AG04450 (cell line): Measurements from ENCODE around the gene PPP1R1B. TPM values are rescaled to one million over a fixed set of nuclear protein-coding genes. Genes with fewer than 3 reads are reported as not detected.
"Not testable (repeated sequence)": the region's sequence is repeated elsewhere in the genome, so short reads cannot be mapped to it uniquely, and the experiment has no call there.

ENCODE experiments used
- CTCF ChIA-PET: fragments of 300-600, 350-600 bp; formaldehyde crosslinking; extraction: SDS; loops from one replicate; lab custom pipeline; 2022; ENCODE audit warnings: antibody characterized with exemption, inconsistent platforms; lab: Charles Lee
- POLR2A ChIA-PET: fragments of 350-600 bp; formaldehyde crosslinking; extraction: SDS; loops from one replicate; lab custom pipeline; 2021; ENCODE audit warnings: antibody characterized with exemption, inconsistent platforms; lab: Yijun Ruan, JAX
- DNase-seq: peaks from one replicate; pipeline ENCODE4 v3.0.0-alpha.2; 2011; ENCODE audit warnings: low read depth, low spot score
- H3K27ac ChIP-seq: one replicate; pipeline ENCODE4 v1.5.1; 2012; ENCODE audit warnings: low read depth, low read length, control low read depth
- H3K27me3 ChIP-seq: one replicate; pipeline ENCODE4 v1.6.0; 2012; ENCODE audit warnings: low read length; ENCODE audit not compliant: control insufficient read depth, insufficient read depth
- H3K4me3 ChIP-seq: 2 replicates; pipeline ENCODE4 v1.5.1; 2011; ENCODE audit warnings: mild to moderate bottlenecking, low read depth, low read length, control low read depth
- H3K9me3 ChIP-seq: 2 replicates; pipeline ENCODE4 v1.5.1; 2012; ENCODE audit warnings: low read length; ENCODE audit not compliant: control insufficient read depth, insufficient read depth
- polyA plus RNA-seq: library from polyadenylated mRNA; depleted of rRNA; stranded (reverse); fragments of >200 nt; gene quantifications from 2 replicates; pipeline ENCODE4 v1.2.3, GENCODE V29; 2011
- TF ChIP-seq, protein P1 (sequence below): IDR thresholded peaks from 2 replicates; pipeline ENCODE4 v1.5.1; 2011; ENCODE audit warnings: low read depth, low read length, control low read depth, inconsistent platforms

The PPP1R1B gene
- polyA plus RNA-seq, 1 experiment, result not detected

DNA sequence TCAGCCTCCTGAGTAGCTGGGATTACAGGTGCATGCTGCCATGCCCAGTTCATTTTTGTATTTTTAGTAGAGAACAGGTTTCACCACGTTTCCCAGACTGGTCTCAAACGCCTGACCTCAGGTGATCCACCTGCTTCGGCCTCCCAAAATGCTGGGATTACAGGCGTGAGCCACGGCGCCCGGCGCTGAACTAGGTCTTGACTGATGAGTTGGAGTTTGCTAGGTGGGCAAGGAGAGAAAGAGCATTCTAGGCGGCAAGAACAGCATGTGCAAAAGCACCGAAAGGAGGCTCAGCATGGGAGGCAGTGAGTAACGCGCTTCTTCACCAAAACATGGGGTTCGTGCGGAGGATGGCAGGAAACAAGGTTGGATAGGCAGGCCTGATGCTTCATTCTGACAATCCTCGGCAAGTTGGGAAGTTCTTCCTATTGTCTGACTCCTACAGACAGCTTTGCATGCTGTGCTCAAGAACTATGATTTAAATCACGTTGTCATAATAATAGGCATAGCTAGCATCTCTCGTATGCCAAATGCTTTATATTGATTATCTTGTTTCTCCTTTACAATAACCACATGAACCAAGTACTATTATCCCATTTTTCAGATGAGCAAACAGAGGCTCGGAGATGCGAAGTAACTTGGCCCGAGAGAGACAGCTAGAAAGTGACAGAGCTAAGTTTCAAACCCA lies 45.5 kb upstream of the PPP1R1B start:
- TF ChIP-seq, protein P1, sequence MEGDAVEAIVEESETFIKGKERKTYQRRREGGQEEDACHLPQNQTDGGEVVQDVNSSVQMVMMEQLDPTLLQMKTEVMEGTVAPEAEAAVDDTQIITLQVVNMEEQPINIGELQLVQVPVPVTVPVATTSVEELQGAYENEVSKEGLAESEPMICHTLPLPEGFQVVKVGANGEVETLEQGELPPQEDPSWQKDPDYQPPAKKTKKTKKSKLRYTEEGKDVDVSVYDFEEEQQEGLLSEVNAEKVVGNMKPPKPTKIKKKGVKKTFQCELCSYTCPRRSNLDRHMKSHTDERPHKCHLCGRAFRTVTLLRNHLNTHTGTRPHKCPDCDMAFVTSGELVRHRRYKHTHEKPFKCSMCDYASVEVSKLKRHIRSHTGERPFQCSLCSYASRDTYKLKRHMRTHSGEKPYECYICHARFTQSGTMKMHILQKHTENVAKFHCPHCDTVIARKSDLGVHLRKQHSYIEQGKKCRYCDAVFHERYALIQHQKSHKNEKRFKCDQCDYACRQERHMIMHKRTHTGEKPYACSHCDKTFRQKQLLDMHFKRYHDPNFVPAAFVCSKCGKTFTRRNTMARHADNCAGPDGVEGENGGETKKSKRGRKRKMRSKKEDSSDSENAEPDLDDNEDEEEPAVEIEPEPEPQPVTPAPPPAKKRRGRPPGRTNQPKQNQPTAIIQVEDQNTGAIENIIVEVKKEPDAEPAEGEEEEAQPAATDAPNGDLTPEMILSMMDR, result no peak
- no peak overlapping the region for H3K27ac ChIP-seq
- H3K9me3 ChIP-seq, result no peaks in the 10 kb centered on the region
- no peak for DNase-seq
- peaks cover 32% of the 10 kb centered on the region for H3K27me3 ChIP-seq
- H3K4me3 ChIP-seq, result no peak overlapping the region
- ChIA-PET CTCF (interaction anchor here (1.0 kb wide), 1 partner anchor 41 kb away, joined by 3 read pairs; no protein-coding TSS in a partner anchor), POLR2A (interaction anchor here (0.6 to 0.8 kb wide), 2 partner anchors 7 to 130 kb away, joined by 4 to 7 read pairs; partner anchors contain the start of gene MED1)

DNA sequence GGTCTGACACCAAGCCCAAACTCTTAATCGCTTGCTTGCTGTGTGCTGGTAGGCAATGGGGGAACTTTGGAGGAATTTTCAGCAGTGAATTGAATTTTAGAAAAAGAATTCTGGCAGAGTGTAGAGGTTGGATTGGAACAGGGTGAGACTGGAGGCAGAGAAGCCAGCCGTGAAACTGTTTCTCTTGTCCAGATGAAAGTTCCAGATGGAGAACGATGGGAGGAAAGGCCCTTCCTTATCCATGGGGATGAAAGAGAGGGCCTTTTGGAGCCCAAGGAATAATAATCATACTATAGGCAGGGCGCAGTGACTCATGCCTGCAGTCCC lies 45.0 kb upstream of the PPP1R1B start:
- H3K9me3 ChIP-seq, result no peaks in the 10 kb centered on the region
- H3K27me3 ChIP-seq, result peaks cover 32% of the 10 kb centered on the region
- CTCF ChIA-PET, result interaction anchor here (1.0 kb wide), 1 partner anchor 40 kb away, joined by 3 read pairs; no protein-coding TSS in a partner anchor
- POLR2A ChIA-PET, result interaction anchor here (0.8 kb wide), 1 partner anchor 130 kb away, joined by 4 read pairs; the partner anchor contains the start of gene MED1
- TF ChIP-seq, protein P1, result no peak
- no peak for DNase-seq
- no peak overlapping the region for H3K27ac ChIP-seq
- H3K4me3 ChIP-seq, result no peak overlapping the region

DNA sequence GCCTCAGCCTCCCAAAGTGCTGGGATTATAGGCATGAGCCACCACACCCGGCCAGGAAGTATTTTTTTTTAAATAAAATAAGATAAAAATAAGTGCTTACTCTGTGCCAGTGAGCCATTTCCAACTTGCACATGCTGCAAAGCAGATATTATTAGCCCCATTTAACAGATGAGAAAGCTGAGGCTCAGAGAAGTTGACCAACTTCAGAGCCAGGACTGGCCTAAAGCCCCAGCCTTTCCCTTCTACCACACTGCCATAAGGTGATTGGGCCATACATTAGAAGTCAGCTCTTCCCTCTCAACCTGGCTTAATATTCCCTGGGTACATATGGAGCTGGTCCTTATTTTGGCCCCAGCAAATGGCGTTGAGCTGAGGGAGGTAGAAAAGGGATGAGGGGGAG lies 44.1 kb upstream of the PPP1R1B start:
- DNase-seq, result no peak
- TF ChIP-seq, protein P1, result no peak
- ChIA-PET CTCF (interaction anchor here (1.1 kb wide), 1 partner anchor 39 kb away, joined by 3 read pairs; no protein-coding TSS in a partner anchor), POLR2A (no interaction called here)
- H3K9me3 ChIP-seq, result no peaks in the 10 kb centered on the region
- no peak overlapping the region for H3K27ac ChIP-seq
- no peak overlapping the region for H3K4me3 ChIP-seq
- H3K27me3 ChIP-seq, result peaks cover 37% of the 10 kb centered on the region

- CTCF ChIA-PET, result interaction anchor here (0.6 kb wide), 1 partner anchor 120 kb away, joined by 4 read pairs; no protein-coding TSS in a partner anchor
- DNase-seq, POLR2A ChIA-PET: not testable (repeated sequence)
Observed at GRCh38 chr17:39590180-39590579, 36.6 kb upstream of the PPP1R1B start.

GRCh38 chr17:39591958-39592954 lies 34.5 kb upstream of the PPP1R1B start:
- Histone ChIP-seq H3K27ac (no peak overlapping the region), H3K4me3 (no peak overlapping the region), H3K27me3 (peaks cover 47% of the 10 kb centered on the region), H3K9me3 (no peaks in the 10 kb centered on the region; the same call in 1 of the 2 replicates)
- POLR2A ChIA-PET, result no interaction called here
- no peak for DNase-seq
- CTCF ChIA-PET, result interaction anchor here (1.5 kb wide), 1 partner anchor 30 kb away, joined by 4 read pairs; no protein-coding TSS in a partner anchor
- TF ChIP-seq, protein P1, result no peak

More at GRCh38 chr17:39590180-39590579, 36.6 kb upstream of the PPP1R1B start:
- H3K27me3 ChIP-seq, result peaks cover 31% of the 10 kb centered on the region
- not testable (repeated sequence) for H3K9me3 ChIP-seq, H3K27ac ChIP-seq, H3K4me3 ChIP-seq
